GM18520 (cell line): ENCODE results near the gene DNAJC5.

Experiments
- ATAC-seq: cut with Tn5 transposase; IDR thresholded peaks from one replicate; pipeline ENCODE4 v1.9.1; 2021; ENCODE audit not compliant: unreplicated experiment

The DNAJC5 gene

DNA sequence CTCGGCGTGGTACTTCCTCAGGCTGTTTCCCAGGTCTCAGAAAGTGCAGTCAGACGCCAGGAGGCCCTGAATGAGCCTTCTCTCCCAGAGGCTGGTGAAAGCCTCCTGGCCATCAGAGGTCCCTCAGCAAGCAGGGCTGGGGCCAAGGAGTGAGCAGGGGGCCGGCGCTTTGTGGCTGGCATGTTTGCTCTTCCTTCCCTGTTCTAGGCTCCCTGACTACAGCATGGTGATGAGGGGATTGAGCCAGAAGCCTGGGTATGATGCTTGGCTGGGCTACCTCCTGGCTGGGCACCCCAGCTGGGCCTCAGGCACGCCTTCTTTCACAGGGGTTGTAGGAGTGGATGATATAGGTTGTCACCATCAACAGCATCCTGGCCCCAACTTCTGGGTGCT lies 11.7 kb upstream of the DNAJC5 start:
- no peak for ATAC-seq

GRCh38 chr20:63884506-63885263 lies 10.2 kb upstream of the DNAJC5 start:
- no peak for ATAC-seq

DNA sequence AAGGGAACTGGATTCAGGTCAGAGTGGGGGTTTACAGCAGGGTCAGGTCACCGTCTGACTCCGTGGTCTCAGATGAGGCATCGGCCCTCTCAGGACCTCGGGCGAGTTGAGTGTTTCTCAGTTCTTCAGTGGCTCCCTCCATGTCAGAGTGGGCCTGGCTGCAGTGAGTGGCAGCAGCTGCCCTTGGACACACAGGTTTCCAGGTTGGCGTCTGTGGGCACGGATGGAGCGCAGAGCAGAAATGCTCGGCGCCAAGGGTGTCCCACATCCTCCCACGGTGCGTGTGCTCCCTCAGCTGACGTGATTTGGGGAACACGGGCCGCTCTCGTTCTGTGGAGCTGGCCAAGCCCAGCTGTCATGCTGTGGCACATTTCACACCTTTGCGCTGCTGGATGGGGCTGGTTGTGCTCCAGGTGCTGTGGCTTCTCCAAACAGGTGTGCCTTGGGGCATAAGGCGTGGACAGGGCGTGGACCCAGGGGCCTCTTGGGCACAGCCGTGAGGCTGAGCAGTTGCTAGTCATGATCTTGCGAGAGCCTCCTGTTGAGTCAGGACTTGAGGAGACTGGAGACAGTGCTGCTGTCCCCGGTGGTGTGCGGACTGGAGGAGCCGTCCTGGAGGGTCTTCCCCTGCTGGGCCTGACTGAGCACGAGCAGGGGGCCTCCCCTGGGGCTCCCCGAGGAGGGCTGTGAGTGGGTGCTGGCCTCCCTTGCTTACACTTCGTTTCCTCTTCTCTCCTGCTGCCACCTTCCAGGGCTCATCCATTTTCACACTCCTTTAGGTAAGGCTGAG lies 9.5 kb upstream of the DNAJC5 start:
- ATAC-seq = no peak

DNA sequence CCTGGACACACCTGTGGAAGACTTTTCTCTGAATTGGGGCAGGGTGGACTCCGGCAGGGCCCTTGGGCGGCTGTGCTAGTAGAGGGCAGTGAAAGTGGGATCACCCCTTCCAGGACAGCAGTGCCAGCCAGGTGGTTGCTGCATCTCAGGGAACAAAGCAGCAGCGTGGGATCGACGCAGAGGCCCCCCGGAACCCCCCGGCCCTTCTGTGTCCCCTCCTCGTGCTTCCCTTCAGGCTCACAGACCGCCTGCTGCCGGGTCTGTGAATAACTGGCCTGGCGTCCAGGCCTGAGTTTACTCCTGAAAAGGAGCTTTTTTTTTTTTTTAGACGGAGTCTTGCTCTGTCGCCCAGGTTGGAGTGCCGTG lies 8.9 kb upstream of the DNAJC5 start:
- ATAC-seq = no peak

GRCh38 chr20:63886921-63887320 lies 8.0 kb upstream of the DNAJC5 start:
- no peak for ATAC-seq

GRCh38 chr20:63889241-63890200 lies 5.4 kb upstream of the DNAJC5 start:
- ATAC-seq = no peak

GRCh38 chr20:63890201-63890576 lies 4.7 kb upstream of the DNAJC5 start:
- no peak for ATAC-seq

DNA sequence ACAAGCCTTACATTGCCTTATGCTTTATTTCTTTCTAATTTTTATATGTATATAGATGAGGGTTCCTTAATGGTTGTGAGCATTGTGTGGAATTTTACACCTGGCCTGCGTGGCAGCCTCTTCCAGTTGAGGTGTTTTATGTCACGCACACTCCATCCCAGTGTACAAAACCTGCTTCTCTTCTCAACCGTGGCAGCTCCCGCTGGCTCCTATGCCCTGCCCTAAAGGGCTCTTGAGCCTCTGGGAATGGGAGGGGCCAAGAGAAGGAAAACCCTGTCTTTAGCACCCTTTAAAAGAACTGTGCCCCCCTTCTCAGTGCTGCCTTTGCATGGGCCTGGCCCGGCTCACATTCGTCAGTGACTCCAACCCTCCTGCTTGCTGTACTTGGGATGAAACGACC lies 4.3 kb upstream of the DNAJC5 start:
- no peak for ATAC-seq

GRCh38 chr20:63891061-63892002 lies 3.6 kb upstream of the DNAJC5 start:
- no peak for ATAC-seq

DNA sequence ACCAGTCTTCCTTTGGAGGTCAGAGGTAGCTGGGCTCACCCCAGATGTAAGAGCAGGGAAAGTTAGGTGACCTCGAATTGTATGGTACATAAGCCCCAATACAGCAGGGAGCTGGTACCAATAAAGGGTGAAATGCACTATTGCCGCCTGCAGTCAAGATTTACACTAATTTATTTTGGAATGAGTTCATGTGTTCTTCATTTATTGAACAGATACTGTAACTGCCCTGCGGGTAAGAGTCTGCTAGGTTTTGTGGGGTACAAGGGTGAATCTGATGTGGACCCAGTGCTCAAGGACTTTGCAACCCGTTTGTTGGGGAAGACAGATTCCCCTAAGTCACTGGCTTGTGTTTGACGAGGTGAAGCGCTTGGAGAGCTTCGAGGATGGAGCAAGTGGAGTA lies 2.5 kb upstream of the DNAJC5 start:
- no peak for ATAC-seq

- ATAC-seq = no peak
Measured at GRCh38 chr20:63893999-63894357, 948 bp upstream of the DNAJC5 start.

DNA sequence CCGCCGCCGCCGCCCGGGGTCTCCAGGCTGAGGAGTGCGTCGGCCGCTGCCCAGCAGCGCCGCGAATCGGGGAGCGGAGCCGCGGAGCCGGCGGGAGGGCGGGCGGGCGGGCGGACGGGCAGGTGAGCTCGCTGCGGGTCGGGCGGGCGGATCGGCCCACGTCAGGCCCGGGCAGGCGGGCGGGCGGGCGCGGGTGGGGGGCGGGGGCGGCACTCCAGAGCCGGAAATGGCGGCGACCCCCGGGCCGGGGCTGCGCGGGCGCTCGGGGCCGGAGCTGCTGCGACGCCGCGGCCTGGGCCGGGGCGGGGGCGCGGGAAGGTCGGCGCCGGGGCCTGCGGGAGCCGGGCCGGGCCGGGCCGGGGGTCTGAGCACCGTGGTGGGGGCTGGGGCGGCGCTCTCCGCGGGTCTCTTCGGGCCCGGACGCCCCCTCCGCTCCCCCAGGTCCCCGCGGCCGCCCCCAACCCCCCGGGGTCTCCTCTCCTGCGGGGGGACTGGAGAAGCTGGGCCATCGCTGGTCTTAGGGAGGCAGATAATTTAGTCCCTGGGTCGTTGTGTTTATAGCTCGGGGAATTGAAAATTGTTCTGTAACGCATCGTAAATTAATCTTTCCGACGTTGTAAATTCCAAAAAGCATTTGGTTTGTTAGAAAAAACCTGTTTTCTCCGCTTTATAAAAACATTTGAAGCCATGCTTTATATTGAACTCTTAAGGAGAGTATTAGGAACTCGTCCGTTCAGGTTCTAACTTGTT lies 451 bp downstream of the DNAJC5 start:
- no peak for ATAC-seq

GRCh38 chr20:63895952-63896263 lies 982 bp downstream of the DNAJC5 start:
- ATAC-seq = no peak

DNA sequence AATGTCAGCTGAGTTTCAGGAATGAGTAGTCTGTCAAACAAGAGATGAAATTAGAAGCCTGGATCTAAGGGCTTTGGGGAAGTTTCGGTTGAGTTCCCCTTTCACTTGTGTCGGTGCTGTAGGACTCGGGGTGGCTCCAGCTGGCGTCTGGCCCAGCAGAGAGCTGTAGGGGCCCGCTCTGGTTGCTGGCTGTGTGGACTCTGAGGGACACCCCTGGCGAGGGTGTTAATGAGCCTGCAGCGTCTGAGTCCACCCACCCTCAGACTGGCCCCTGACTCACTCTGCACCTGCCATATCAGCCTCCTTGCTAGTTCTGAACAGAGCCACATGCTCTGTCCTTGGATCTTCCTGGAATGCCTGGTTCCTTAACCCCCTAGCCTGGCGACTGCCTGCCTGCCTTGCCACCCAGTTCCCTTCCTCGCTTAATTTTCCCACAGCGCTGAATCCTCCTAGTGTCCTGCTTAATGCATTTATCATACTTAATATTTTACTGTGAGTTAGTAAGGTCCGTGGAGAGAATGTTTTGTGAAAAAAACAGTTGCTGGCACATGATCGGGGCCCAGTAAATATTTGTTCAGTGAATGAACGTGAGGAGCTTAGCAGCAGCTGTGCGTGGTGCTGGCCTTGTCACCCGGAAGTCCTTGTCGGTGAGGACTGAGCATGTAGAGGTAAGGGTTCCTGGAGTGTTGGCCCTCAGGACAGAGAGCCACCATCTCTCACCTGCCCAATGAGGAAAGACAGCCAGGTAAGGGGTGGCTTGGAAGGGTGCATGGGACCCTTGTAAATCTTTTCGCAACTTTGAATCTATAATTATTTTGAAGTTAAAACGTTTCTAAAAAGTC lies 1.6 kb downstream of the DNAJC5 start:
- no peak for ATAC-seq

DNA sequence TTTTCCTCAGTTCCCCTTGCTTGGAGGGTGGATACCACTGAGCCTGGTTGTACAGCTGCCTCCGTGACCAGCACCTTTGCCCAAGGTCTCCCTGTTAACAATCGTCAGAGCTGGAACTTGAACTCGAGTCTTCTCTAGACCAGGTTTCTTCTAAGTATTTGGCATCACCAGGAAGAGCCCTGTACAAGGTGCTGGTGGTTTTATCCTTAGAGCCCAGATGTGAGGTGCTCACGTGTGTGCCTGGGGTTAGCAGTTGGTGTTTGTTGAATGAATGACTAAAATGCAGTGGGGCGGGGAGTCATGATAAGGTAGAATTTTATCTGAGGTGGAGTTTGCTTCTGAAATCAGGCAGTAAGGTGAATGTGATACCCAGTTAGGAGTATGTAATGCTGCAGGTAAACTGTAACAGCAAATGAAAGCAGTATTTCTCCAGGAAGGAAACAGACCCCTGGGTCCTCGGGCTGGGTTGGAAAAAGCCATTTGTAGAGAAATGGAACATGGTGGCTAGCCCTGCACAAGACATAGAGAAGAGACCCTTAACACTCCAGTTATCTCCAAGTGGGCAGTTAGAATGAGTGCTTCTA lies 3.1 kb downstream of the DNAJC5 start:
- no peak for ATAC-seq

- ATAC-seq = no peak
Measured at GRCh38 chr20:63898882-63899558, 4.1 kb downstream of the DNAJC5 start.

- ATAC-seq = no peak
Measured at GRCh38 chr20:63900413-63900812, 5.5 kb downstream of the DNAJC5 start.
